ENCODE measurements around the gene GALNT1.

The GALNT1 gene

GRCh38 chr18:35749701-35750100 lies 168.2 kb downstream of the GALNT1 start:
- no peak for DNase-seq (ENCODE audit: low read depth in 1 of 2, low spot score in 1 of 2)

- DNase-seq (ENCODE audit: low read depth in 1 of 2, low spot score in 1 of 2), result no peak
Measured at GRCh38 chr18:35750929-35751328, 169.4 kb downstream of the GALNT1 start.

GRCh38 chr18:35753306-35753910 lies 171.9 kb downstream of the GALNT1 start:
- no peak for DNase-seq (ENCODE audit: low read depth in 1 of 2, low spot score in 1 of 2)

GRCh38 chr18:35754464-35754863 lies 172.9 kb downstream of the GALNT1 start:
- no peak for DNase-seq (ENCODE audit: low read depth in 1 of 2, low spot score in 1 of 2)

- DNase-seq (ENCODE audit: low read depth in 1 of 2, low spot score in 1 of 2), result no peak
Measured at GRCh38 chr18:35755369-35755768, 173.8 kb downstream of the GALNT1 start.

GRCh38 chr18:35756506-35757117 lies 175.1 kb downstream of the GALNT1 start:
- DNase-seq (ENCODE audit: low read depth in 1 of 2, low spot score in 1 of 2), result no peak
